Putamen (tissue), 1 donor: Measurements from ENCODE around the gene C12orf60.
"Not testable (repeated sequence)": the region's sequence is repeated elsewhere in the genome, so short reads cannot be mapped to it uniquely, and the experiment has no call there.

Experiments used
- DNase-seq: peaks from one replicate; pipeline ENCODE4 v3.0.0-alpha.2; 2016; ENCODE audit warnings: low spot score

The C12orf60 gene

GRCh38 chr12:14803011-14803829 lies at the start of gene C12orf60, which contains the start of gene WBP11:
Gene C12orf60, plus strand, starts transcription at chr12:14803670. Its CDS starts 19,266 bp downstream, at chr12:14822936.
Gene WBP11, minus strand, starts transcription at chr12:14803478. Its CDS starts 2,095 bp downstream, at chr12:14801383.
- DNase-seq: peak; percentile 99

GRCh38 chr12:14756334-14757143 lies 46.9 kb upstream of the C12orf60 start:
- DNase-seq: no peak

- DNase-seq: not testable (repeated sequence)
Observed at GRCh38 chr12:14759711-14760280, 43.7 kb upstream of the C12orf60 start.

GRCh38 chr12:14765398-14765797 lies 38.1 kb upstream of the C12orf60 start:
- DNase-seq: no peak

GRCh38 chr12:14766020-14766419 lies 37.5 kb upstream of the C12orf60 start:
- not testable (repeated sequence) for DNase-seq

GRCh38 chr12:14766649-14767215 lies 36.7 kb upstream of the C12orf60 start:
- no peak for DNase-seq

- DNase-seq: no peak
Observed at GRCh38 chr12:14767617-14768016, 35.9 kb upstream of the C12orf60 start.

- DNase-seq: no peak
Observed at GRCh38 chr12:14768823-14769405, 34.6 kb upstream of the C12orf60 start.

GRCh38 chr12:14769466-14769968 lies 34.0 kb upstream of the C12orf60 start:
- DNase-seq: no peak

GRCh38 chr12:14769969-14770495 lies 33.4 kb upstream of the C12orf60 start:
- DNase-seq: peak; percentile 57

GRCh38 chr12:14770496-14771461 lies 32.7 kb upstream of the C12orf60 start:
- peak; percentile 92 for DNase-seq

GRCh38 chr12:14771651-14772137 lies 31.8 kb upstream of the C12orf60 start:
- no peak for DNase-seq

GRCh38 chr12:14772946-14773345 lies 30.5 kb upstream of the C12orf60 start:
- DNase-seq: no peak

- no peak for DNase-seq
Observed at GRCh38 chr12:14773685-14774073, 29.8 kb upstream of the C12orf60 start.

GRCh38 chr12:14774074-14774905 lies 29.2 kb upstream of the C12orf60 start:
- DNase-seq: peak; percentile 94

- peak; percentile 41 for DNase-seq
Observed at GRCh38 chr12:14774906-14775635, 28.4 kb upstream of the C12orf60 start.

GRCh38 chr12:14775636-14775980 lies 27.9 kb upstream of the C12orf60 start:
- no peak for DNase-seq

- no peak for DNase-seq
Observed at GRCh38 chr12:14776236-14776961, 27.1 kb upstream of the C12orf60 start.
